Measurements from ENCODE around the gene SIGMAR1. TPM values are rescaled to one million over a fixed set of nuclear protein-coding genes. Genes with fewer than 3 reads are reported as not detected.

The SIGMAR1 gene
- total and polyA plus RNA-seq, 2 of the 4 experiments (the other 2 are of a cell fraction), result 44.6 to 88.9 TPM

Small RNAs within 50 kb of the gene (microRNA-seq; reads per million reads assigned to microRNA genes)
- gene CCL27 (ENCODE audit: insufficient read depth, insufficient read length), result not detected

Small RNAs within 50 kb of the gene (small RNA-seq; reads per million reads assigned to genes)
- 0 reads per million in 5 experiments for gene CCL27

Other genes starting within 250 kb of the SIGMAR1 start
- 4.8 and 5.6 TPM in 2 replicates for gene FAM219A, start 179.2 kb downstream of the SIGMAR1 start, total RNA-seq (2012; rRNA removed)
- gene FAM219A, start 179.2 kb downstream of the SIGMAR1 start, polyA plus RNA-seq (2012; rRNA removed), result 20.1 and 20.8 TPM in 2 replicates
- not detected in 2 replicates for gene DNAI1, start 179.0 kb downstream of the SIGMAR1 start, total RNA-seq (2012; rRNA removed)
- gene DNAI1, start 179.0 kb downstream of the SIGMAR1 start, polyA plus RNA-seq (2012; rRNA removed), result not detected in 2 replicates
- not detected in 2 replicates for gene ENHO, start 114.8 kb downstream of the SIGMAR1 start, total RNA-seq (2012; rRNA removed)
- gene ENHO, start 114.8 kb downstream of the SIGMAR1 start, polyA plus RNA-seq (2012; rRNA removed), result 0.10 TPM in 1 of 2 replicates, not detected in the other
- not detected in 2 replicates for gene CNTFR, start 48.1 kb downstream of the SIGMAR1 start, total RNA-seq (2012; rRNA removed)
- gene CNTFR, start 48.1 kb downstream of the SIGMAR1 start, polyA plus RNA-seq (2012; rRNA removed), result not detected in 2 replicates
- 13.3 and 20.4 TPM in 2 replicates for gene RPP25L, start 25.7 kb downstream of the SIGMAR1 start, total RNA-seq (2012; rRNA removed)
- gene RPP25L, start 25.7 kb downstream of the SIGMAR1 start, polyA plus RNA-seq (2012; rRNA removed), result 26.3 and 27.6 TPM in 2 replicates
- 104 and 122 TPM in 2 replicates for gene DCTN3, start 17.3 kb downstream of the SIGMAR1 start, total RNA-seq (2012; rRNA removed)
- 183 and 186 TPM in 2 replicates for gene DCTN3, start 17.3 kb downstream of the SIGMAR1 start, polyA plus RNA-seq (2012; rRNA removed)
- not detected in 2 replicates for gene ARID3C, start 8.7 kb downstream of the SIGMAR1 start, total RNA-seq (2012; rRNA removed)
- 0.07 TPM in 1 of 2 replicates, not detected in the other for gene ARID3C, start 8.7 kb downstream of the SIGMAR1 start, polyA plus RNA-seq (2012; rRNA removed)
- 12.5 and 15.8 TPM in 2 replicates for gene GALT, start 8.9 kb upstream of the SIGMAR1 start, total RNA-seq (2012; rRNA removed)
- gene GALT, start 8.9 kb upstream of the SIGMAR1 start, polyA plus RNA-seq (2012; rRNA removed), result 34.6 and 36.6 TPM in 2 replicates
- 6.9 and 8.2 TPM in 2 replicates for gene IL11RA, start 14.4 kb upstream of the SIGMAR1 start, total RNA-seq (2012; rRNA removed)
- gene IL11RA, start 14.4 kb upstream of the SIGMAR1 start, polyA plus RNA-seq (2012; rRNA removed), result 15.9 and 19.2 TPM in 2 replicates
- gene CCL27, start 24.9 kb upstream of the SIGMAR1 start, total RNA-seq (2012; rRNA removed), result 0.18 TPM in 1 of 2 replicates, not detected in the other
- gene CCL27, start 24.9 kb upstream of the SIGMAR1 start, polyA plus RNA-seq (2012; rRNA removed), result 0.17 and 0.26 TPM in 2 replicates
- not detected in 2 replicates for gene CCL19, start 53.5 kb upstream of the SIGMAR1 start, total RNA-seq (2012; rRNA removed)
- not detected in 2 replicates for gene CCL19, start 53.5 kb upstream of the SIGMAR1 start, polyA plus RNA-seq (2012; rRNA removed)
- not detected in 2 replicates for gene CCL21, start 72.3 kb upstream of the SIGMAR1 start, total RNA-seq (2012; rRNA removed)
- not detected in 2 replicates for gene CCL21, start 72.3 kb upstream of the SIGMAR1 start, polyA plus RNA-seq (2012; rRNA removed)

Measured in IMR-90 (cell line).